Retinal pigment epithelial cell (primary cell): ENCODE measurements around the gene HARBI1.

Source experiments
- DNase-seq: peaks from one replicate; pipeline ENCODE4 v3.0.0-alpha.2; 2010; ENCODE audit warnings: low read depth
- H3K4me3 ChIP-seq: 2 replicates; pipeline ENCODE4 v1.5.1; 2011; ENCODE audit warnings: mild to moderate bottlenecking, low read length, control low read depth, moderate library complexity
- CTCF ChIP-seq: conservative IDR thresholded peaks from 2 replicates; pipeline ENCODE4 v1.5.1; 2011; ENCODE audit warnings: low read depth, low read length, control low read depth, inconsistent platforms

Gene HARBI1

GRCh38 chr11:46555267-46556054 is 61.6 kb downstream of the HARBI1 start:
- no peak for TF ChIP-seq CTCF
- DNase-seq, result no peak
- no peak overlapping the region for H3K4me3 ChIP-seq

GRCh38 chr11:46554213-46555147 is 62.5 kb downstream of the HARBI1 start:
- H3K4me3 ChIP-seq, result peak overlapping the region; percentile 16
- DNase-seq, result peak; percentile 72

GRCh38 chr11:46553814-46554212 is 63.2 kb downstream of the HARBI1 start:
- DNase-seq, result no peak
- no peak for TF ChIP-seq CTCF
- peak overlapping the region; percentile 13 for H3K4me3 ChIP-seq

More at GRCh38 chr11:46554213-46555147, 62.5 kb downstream of the HARBI1 start:
- no peak for TF ChIP-seq CTCF
